Karpas-422 (cell line): Measurements from ENCODE around the gene JMJD7. TPM values are rescaled to one million over a fixed set of nuclear protein-coding genes. Genes with fewer than 3 reads are reported as not detected.
A peak's percentile ranks its signal among the peaks of the same experiment; 100 is the strongest.
"Not testable (repeated sequence)": the region's sequence is repeated elsewhere in the genome, so short reads cannot be mapped to it uniquely, and the experiment has no call there.

Experiments used
- DNase-seq: peaks from one replicate; pipeline ENCODE4 v3.0.0-alpha.2; 2015
- H2AFZ ChIP-seq: fragments of 200-600 bp; sonication (generic); 2 replicates; pipeline ENCODE4 v1.6.1; 2014; ENCODE audit warnings: antibody characterized with exemption, low read length, mixed read lengths
- H3K27ac ChIP-seq: fragments of 200-600 bp; sonication (generic); 2 replicates; pipeline ENCODE4 v1.5.1; 2014; ENCODE audit warnings: mild to moderate bottlenecking, low read length, moderate library complexity
- H3K27me3 ChIP-seq: fragments of 200-600 bp; sonication (generic); 2 replicates; pipeline ENCODE4 v1.6.1; 2014; ENCODE audit warnings: low read length, mixed read lengths
- H3K36me3 ChIP-seq: fragments of 200-600 bp; sonication (generic); 2 replicates; pipeline ENCODE4 v1.6.1; 2014; ENCODE audit warnings: low read length, mixed read lengths; ENCODE audit not compliant: insufficient read depth
- H3K4me1 ChIP-seq: fragments of 200-600 bp; sonication (generic); 2 replicates; pipeline ENCODE4 v1.6.1; 2014; ENCODE audit warnings: mild to moderate bottlenecking, low read length, mixed read lengths
- H3K4me2 ChIP-seq: fragments of 200-600 bp; sonication (generic); 2 replicates; pipeline ENCODE4 v1.6.1; 2014; ENCODE audit warnings: low read length, low read depth, mild to moderate bottlenecking; ENCODE audit not compliant: poor library complexity, severe bottlenecking
- H3K4me3 ChIP-seq: fragments of 200-600 bp; sonication (generic); 2 replicates; pipeline ENCODE4 v1.5.1; 2014; ENCODE audit warnings: mild to moderate bottlenecking, antibody characterized with exemption, low read length, mixed read lengths
- H3K79me2 ChIP-seq: fragments of 200-600 bp; sonication (generic); 2 replicates; pipeline ENCODE4 v1.6.1; 2014; ENCODE audit warnings: mild to moderate bottlenecking, low read length, mixed read lengths
- H3K9ac ChIP-seq: fragments of 200-600 bp; sonication (generic); 2 replicates; pipeline ENCODE4 v1.6.0; 2014; ENCODE audit warnings: low read length
- H3K9me2 ChIP-seq: fragments of 200-600 bp; sonication (generic), shearing (Covaris generic); replicated peaks from 2 replicates; pipeline ENCODE4 v1.6.0; 2014; ENCODE audit warnings: mild to moderate bottlenecking, low read length, moderate library complexity; ENCODE audit not compliant: insufficient read depth
- H3K9me3 ChIP-seq: fragments of 300-700, 200-600 bp; sonication (generic); 2 replicates; pipeline ENCODE4 v1.6.1; 2014; ENCODE audit warnings: low read length, mixed read lengths
- H4K20me1 ChIP-seq: fragments of 200-600 bp; sonication (generic); 2 replicates; pipeline ENCODE4 v1.6.1; 2014; ENCODE audit warnings: mild to moderate bottlenecking, antibody characterized with exemption, low read length, low read depth; ENCODE audit not compliant: insufficient read depth
- total RNA-seq: library from RNA; depleted of rRNA; stranded (reverse); fragments of >200 nt; shearing (Covaris generic); gene quantifications from 2 replicates; pipeline ENCODE4 v1.2.3, GENCODE V29; 2014; ENCODE audit warnings: low replicate concordance

Gene JMJD7
- total RNA-seq, 1 experiment from 2014 or later: 2.8 TPM

DNA sequence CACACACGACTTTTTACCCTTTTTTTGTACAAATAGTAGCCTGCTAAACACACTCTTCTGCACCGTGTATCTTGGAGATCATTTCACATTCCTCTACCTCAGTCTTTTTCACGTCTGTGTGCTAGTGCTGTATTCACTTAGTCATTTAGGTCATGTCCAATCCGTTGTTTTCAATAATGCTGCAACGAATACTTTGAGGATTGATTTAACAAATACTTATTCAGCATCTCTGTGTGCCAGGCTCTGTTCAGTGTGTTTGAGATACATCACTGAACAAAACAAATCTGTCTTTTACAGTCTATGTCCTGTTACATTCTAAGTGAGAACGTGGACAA, 882 bp downstream of the JMJD7 start:
- Histone ChIP-seq H3K4me2 (peak overlapping the region; percentile 80), H3K4me3 (peak overlapping the region; percentile 78), H2AFZ (no peak overlapping the region), H3K4me1 (peaks cover 23% of the 10 kb centered on the region), H3K79me2 (no peaks in the 10 kb centered on the region), H3K27me3 (no peaks in the 10 kb centered on the region), H3K9me3 (no peaks in the 10 kb centered on the region), H4K20me1 (no peaks in the 10 kb centered on the region), H3K36me3 (no peaks in the 10 kb centered on the region), H3K9ac (peak overlapping the region; percentile 74), H3K9me2 (no peaks in the 10 kb centered on the region), H3K27ac (no peak overlapping the region)
- no peak for DNase-seq

- no peak overlapping the region for H3K27ac ChIP-seq
- no peaks in the 10 kb centered on the region for H3K79me2 ChIP-seq
- no peak overlapping the region for H3K9ac ChIP-seq
- no peaks in the 10 kb centered on the region for H3K9me2 ChIP-seq
- no peak overlapping the region for H3K4me3 ChIP-seq
- H3K4me2 ChIP-seq: no peak overlapping the region
- H3K9me3 ChIP-seq: no peaks in the 10 kb centered on the region
- no peak for DNase-seq
- no peak overlapping the region for H2AFZ ChIP-seq
- H3K4me1 ChIP-seq: peaks cover 23% of the 10 kb centered on the region
- H4K20me1 ChIP-seq: no peaks in the 10 kb centered on the region
- no peaks in the 10 kb centered on the region for H3K36me3 ChIP-seq
- H3K27me3 ChIP-seq: no peaks in the 10 kb centered on the region
These were observed 2.2 kb downstream of the JMJD7 start for GRCh38 chr15:41829959-41830646.

DNA sequence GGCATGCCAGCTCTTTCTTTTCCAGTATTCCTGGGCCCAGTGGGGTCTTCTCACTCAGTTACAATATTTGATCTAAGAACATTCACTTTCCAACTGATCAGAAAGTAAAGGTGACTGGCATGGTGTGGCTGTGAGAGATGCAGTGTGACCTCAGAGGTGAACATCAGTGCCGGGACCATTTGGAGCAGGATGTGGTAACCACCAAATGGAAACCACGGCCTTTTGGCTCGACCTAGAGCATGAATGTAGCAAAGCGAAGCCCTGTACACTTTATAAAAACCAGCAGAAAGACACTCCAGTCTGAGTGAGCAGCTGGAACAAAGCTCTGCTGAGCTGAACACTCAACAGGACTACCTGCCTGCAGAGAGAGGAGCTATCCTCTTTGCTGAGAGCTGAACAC, 3.4 kb downstream of the JMJD7 start:
- not testable (repeated sequence) for H4K20me1 ChIP-seq, H3K9me3 ChIP-seq, H3K79me2 ChIP-seq, H3K4me2 ChIP-seq, H3K4me3 ChIP-seq, DNase-seq, H3K9ac ChIP-seq, H3K27ac ChIP-seq, H3K36me3 ChIP-seq, H3K9me2 ChIP-seq, H3K27me3 ChIP-seq, H2AFZ ChIP-seq
- H3K4me1 ChIP-seq: peaks cover 23% of the 10 kb centered on the region

- Histone ChIP-seq H3K36me3 (no peaks in the 10 kb centered on the region), H3K79me2 (no peaks in the 10 kb centered on the region), H4K20me1 (no peaks in the 10 kb centered on the region), H3K9me3 (no peaks in the 10 kb centered on the region), H3K27ac (no peak overlapping the region), H3K4me2 (no peak overlapping the region), H2AFZ (no peak overlapping the region), H3K27me3 (no peaks in the 10 kb centered on the region), H3K4me1 (peaks cover 23% of the 10 kb centered on the region), H3K9me2 (no peaks in the 10 kb centered on the region), H3K9ac (no peak overlapping the region), H3K4me3 (no peak overlapping the region)
- DNase-seq: no peak
These were observed 4.3 kb downstream of the JMJD7 start for GRCh38 chr15:41832208-41832607.

- peak; percentile 60 for DNase-seq
These were observed 5.0 kb downstream of the JMJD7 start for GRCh38 chr15:41832875-41833274.

GRCh38 chr15:41834096-41834495, 6.2 kb downstream of the JMJD7 start:
- Histone ChIP-seq H3K4me1 (peaks cover 12% of the 10 kb centered on the region), H3K9ac (no peak overlapping the region), H3K9me2 (no peaks in the 10 kb centered on the region), H3K4me2 (no peak overlapping the region), H3K4me3 (no peak overlapping the region), H4K20me1 (no peaks in the 10 kb centered on the region), H3K36me3 (no peaks in the 10 kb centered on the region), H3K9me3 (no peaks in the 10 kb centered on the region), H3K79me2 (no peaks in the 10 kb centered on the region), H3K27me3 (no peaks in the 10 kb centered on the region), H2AFZ (no peak overlapping the region), H3K27ac (no peak overlapping the region)
- DNase-seq: no peak

More at GRCh38 chr15:41832875-41833274, 5.0 kb downstream of the JMJD7 start:
- no peaks in the 10 kb centered on the region for H3K9me3 ChIP-seq
- no peaks in the 10 kb centered on the region for H3K79me2 ChIP-seq
- H3K9ac ChIP-seq: no peak overlapping the region
- no peaks in the 10 kb centered on the region for H3K36me3 ChIP-seq
- no peak overlapping the region for H3K4me2 ChIP-seq
- H2AFZ ChIP-seq: no peak overlapping the region
- peaks cover 18% of the 10 kb centered on the region for H3K4me1 ChIP-seq
- no peak overlapping the region for H3K27ac ChIP-seq
- no peaks in the 10 kb centered on the region for H3K9me2 ChIP-seq
- H4K20me1 ChIP-seq: no peaks in the 10 kb centered on the region
- no peak overlapping the region for H3K4me3 ChIP-seq
- no peaks in the 10 kb centered on the region for H3K27me3 ChIP-seq

DNA sequence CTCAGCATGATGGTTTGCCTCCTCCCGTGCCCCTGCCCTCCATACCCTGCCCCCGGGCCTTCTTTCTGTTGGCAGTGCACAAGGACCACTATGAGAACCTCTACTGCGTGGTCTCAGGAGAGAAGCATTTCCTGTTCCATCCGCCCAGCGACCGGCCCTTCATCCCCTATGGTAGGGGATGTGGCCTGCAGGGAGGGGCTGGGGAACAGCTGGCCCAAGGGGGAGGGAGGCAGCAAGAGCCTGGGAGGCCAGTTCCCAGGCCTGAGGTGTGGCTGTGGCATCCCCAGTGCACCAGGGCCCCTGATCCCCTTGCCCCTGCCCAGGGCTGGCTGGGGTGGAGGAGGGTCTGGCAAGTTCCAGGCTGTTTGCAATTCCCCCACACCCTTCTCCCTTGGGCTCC, 8.2 kb downstream of the JMJD7 start:
- no peaks in the 10 kb centered on the region for H3K36me3 ChIP-seq
- no peaks in the 10 kb centered on the region for H3K9me3 ChIP-seq
- no peak overlapping the region for H3K4me2 ChIP-seq
- H3K79me2 ChIP-seq: no peaks in the 10 kb centered on the region
- no peaks in the 10 kb centered on the region for H3K27me3 ChIP-seq
- H3K9ac ChIP-seq: no peak overlapping the region
- no peak overlapping the region for H3K4me3 ChIP-seq
- H4K20me1 ChIP-seq: no peaks in the 10 kb centered on the region
- peaks cover 12% of the 10 kb centered on the region for H3K4me1 ChIP-seq
- no peaks in the 10 kb centered on the region for H3K9me2 ChIP-seq
- H2AFZ ChIP-seq: no peak overlapping the region
- no peak overlapping the region for H3K27ac ChIP-seq
- DNase-seq: no peak

DNA sequence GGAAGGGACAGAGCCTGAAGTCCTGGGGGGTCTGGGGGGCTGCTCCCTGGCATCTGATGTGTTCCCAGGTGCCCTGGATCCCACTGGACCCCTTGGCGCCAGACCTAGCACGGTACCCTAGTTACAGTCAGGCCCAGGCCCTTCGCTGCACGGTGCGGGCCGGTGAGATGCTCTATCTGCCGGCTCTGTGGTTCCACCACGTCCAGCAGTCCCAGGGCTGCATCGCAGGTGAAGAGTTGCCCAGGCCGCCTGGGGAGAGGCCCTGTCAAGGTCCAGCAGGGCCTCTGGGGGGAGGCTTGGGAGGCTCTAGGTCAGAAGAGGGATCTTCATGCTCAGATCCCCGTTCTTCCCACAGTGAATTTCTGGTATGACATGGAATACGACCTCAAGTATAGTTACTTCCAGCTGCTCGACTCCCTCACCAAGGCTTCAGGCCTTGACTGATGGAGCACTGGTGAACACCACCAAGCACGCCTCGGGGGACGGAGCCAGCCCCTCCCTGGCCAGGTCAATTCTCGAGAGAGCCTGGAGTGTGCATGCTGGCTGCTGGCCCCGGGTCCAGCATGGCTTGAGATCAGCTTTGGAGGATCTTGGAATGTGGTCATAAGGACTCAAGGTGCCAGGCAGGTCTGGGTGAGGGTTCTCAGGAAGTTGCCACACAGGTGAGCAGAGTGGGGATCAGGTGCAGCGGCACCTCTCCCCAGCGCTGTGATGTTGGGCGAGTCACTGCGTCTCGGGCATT, 9.0 kb downstream of the JMJD7 start:
- no peaks in the 10 kb centered on the region for H3K9me2 ChIP-seq
- H3K9me3 ChIP-seq: no peaks in the 10 kb centered on the region
- no peaks in the 10 kb centered on the region for H3K79me2 ChIP-seq
- DNase-seq: no peak
- H3K4me3 ChIP-seq: no peak overlapping the region
- H3K4me2 ChIP-seq: no peak overlapping the region
- no peaks in the 10 kb centered on the region for H3K27me3 ChIP-seq
- peaks cover 12% of the 10 kb centered on the region for H3K4me1 ChIP-seq
- H2AFZ ChIP-seq: no peak overlapping the region
- no peak overlapping the region for H3K9ac ChIP-seq
- H3K36me3 ChIP-seq: no peaks in the 10 kb centered on the region
- no peak overlapping the region for H3K27ac ChIP-seq
- no peaks in the 10 kb centered on the region for H4K20me1 ChIP-seq
